ENCODE data around the gene SH3PXD2A. TPM values are rescaled to one million over a fixed set of nuclear protein-coding genes. Genes with fewer than 3 reads are reported as not detected.

The SH3PXD2A gene
- total RNA-seq, 1 donor from 2014 or later: 36.8 TPM

DNA sequence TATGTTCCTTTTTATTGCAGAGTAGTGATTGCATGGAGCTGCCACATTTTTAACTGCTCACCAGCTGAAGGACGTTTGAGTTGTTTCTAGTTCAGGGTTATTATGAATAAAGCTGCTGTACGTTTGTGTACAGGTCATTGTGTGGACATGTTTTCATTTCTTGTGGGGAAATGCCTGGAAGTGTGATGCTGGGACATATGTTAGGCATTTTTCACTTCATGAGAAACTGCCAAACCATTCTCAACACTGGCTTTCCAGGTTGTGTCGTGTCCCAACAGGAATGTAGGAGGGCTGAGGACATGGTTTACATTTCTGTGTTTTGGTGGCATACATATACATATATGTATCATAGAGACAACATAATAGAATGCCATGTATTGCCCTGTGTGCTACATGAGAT is 288.8 kb downstream of the SH3PXD2A start:
- Mint-ChIP-seq H3K27me3 (ENCODE audit: low read depth) (peaks cover 15% of the 10 kb centered on the region), H3K36me3 (no peaks in the 10 kb centered on the region), H3K9me3 (peaks cover 4% of the 10 kb centered on the region), H3K4me1 (peaks cover 8% of the 10 kb centered on the region), H3K4me3 (no peak overlapping the region), H3K27ac (no peak overlapping the region)
- TF ChIP-seq, protein P1, sequence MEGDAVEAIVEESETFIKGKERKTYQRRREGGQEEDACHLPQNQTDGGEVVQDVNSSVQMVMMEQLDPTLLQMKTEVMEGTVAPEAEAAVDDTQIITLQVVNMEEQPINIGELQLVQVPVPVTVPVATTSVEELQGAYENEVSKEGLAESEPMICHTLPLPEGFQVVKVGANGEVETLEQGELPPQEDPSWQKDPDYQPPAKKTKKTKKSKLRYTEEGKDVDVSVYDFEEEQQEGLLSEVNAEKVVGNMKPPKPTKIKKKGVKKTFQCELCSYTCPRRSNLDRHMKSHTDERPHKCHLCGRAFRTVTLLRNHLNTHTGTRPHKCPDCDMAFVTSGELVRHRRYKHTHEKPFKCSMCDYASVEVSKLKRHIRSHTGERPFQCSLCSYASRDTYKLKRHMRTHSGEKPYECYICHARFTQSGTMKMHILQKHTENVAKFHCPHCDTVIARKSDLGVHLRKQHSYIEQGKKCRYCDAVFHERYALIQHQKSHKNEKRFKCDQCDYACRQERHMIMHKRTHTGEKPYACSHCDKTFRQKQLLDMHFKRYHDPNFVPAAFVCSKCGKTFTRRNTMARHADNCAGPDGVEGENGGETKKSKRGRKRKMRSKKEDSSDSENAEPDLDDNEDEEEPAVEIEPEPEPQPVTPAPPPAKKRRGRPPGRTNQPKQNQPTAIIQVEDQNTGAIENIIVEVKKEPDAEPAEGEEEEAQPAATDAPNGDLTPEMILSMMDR (IDR thresholded peaks at IDR 0.05; ENCODE audit: unreplicated experiment): no peak
- no peak for DNase-seq (ENCODE audit: low spot score in 2 of 2, unreplicated experiment in 2 of 2)

DNA sequence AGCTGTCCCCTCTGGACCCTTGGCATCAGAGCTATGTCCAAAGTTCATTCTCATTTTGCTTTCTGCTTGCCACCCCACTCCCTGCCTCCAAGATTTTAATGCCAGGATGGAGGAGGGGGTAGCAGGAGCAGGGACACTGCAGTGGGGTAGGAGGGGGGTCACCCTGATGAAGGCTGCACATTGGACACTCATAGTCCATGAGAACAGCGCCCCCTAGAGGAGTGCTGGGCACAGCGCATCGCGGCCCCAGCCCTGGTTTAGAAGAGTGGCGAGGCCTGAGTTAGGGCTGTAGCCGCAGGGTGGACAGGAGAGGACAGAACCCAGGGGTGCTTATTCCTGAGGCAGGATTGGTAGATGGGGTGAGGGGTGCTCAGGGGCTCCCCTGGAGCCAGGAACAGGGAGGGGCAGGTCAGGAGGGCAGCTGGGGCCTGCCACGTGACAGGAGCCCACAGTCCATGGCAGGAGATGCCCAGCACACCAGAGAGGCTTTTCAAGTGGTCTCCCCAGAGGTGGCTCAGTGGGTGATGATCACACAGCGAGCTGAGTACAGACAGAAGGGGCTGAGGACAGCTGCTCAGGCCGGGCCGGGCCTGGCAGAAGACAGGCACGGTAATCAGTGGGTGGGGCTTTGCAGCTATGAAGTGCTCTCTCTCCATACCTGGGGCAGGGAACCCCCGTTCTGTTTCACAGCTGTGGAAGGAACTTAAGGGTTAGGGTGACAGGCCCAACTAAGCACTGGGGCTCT is 290.4 kb downstream of the SH3PXD2A start:
- H3K36me3 Mint-ChIP-seq: no peaks in the 10 kb centered on the region
- H3K4me3 Mint-ChIP-seq: no peak overlapping the region
- H3K4me1 Mint-ChIP-seq: peaks cover 4% of the 10 kb centered on the region
- H3K27me3 Mint-ChIP-seq (ENCODE audit: low read depth): peaks cover 26% of the 10 kb centered on the region
- H3K9me3 Mint-ChIP-seq: peaks cover 4% of the 10 kb centered on the region
- no peak overlapping the region for H3K27ac Mint-ChIP-seq
- no peak for DNase-seq (ENCODE audit: low spot score in 2 of 2, unreplicated experiment in 2 of 2)
- TF ChIP-seq, protein P1 (IDR thresholded peaks at IDR 0.05; ENCODE audit: unreplicated experiment): peak; percentile 65

DNA sequence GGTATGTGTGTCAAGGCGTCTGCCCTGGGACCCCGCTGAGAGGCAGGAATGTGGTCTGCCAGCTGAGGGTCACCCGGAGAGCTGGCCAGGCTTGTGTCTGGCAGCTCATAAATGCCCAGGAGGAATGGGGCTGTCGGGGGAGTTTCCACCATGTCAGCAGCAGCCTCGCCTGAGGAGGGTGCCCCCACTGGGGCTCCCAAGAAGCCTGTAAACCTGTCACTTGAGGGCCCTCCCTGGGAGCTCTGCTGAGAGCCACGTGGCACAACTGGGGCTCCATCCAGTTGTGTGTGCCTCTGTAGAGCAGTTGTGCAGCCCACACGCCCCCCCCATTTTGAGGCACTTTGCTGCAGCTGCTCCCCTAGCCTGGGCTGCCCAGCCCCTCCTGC is 291.3 kb downstream of the SH3PXD2A start:
- Mint-ChIP-seq H3K36me3 (no peaks in the 10 kb centered on the region), H3K4me3 (no peak overlapping the region), H3K27me3 (ENCODE audit: low read depth) (peaks cover 34% of the 10 kb centered on the region), H3K4me1 (no peaks in the 10 kb centered on the region), H3K9me3 (peaks cover 4% of the 10 kb centered on the region), H3K27ac (no peak overlapping the region)
- TF ChIP-seq, protein P1 (IDR thresholded peaks at IDR 0.05; ENCODE audit: unreplicated experiment): no peak
- no peak for DNase-seq (ENCODE audit: low spot score in 2 of 2, unreplicated experiment in 2 of 2)

DNA sequence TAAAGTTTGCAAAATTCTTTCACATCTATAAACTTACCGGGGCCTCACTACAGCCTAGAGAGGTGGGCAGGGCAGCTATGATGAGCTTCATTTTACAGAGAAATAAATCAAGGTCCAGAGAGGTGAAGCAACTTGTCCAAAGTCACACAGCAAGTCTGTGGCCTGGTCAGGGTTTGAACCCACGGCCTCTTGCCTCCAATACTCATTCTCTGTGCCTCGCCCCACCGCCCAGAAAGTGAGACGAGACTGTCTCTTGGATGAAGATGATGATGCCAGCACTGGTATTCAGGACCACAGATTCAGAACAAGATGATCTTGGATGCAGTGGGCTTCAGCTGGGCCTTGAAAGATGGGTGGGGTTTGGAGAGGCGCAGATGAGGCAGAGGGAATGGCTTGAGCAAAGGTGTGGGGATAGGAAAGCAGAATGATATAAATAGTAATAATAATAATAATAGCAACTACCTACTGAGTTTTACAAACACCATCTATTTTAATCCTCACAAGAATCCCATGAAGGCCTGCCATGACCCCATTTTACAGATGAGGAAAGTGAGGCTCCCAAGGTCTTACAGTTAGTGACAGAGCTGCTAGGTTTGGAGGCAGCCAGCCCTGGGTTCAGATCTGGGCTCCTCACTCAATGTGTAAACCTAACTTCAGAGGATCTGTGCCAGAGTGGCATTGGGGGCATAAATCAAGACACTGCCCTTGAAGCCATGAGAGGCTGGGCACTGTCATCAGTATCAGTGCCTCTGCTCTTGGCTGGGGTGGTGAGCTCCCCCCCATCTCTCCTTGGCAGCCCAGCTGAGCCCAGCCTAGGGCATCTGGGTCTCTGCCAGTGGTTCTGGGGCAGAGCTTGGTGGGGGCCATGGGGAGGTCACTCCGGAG is 291.9 kb downstream of the SH3PXD2A start:
- H3K36me3 Mint-ChIP-seq: no peaks in the 10 kb centered on the region
- H3K9me3 Mint-ChIP-seq: peaks cover 4% of the 10 kb centered on the region
- H3K27ac Mint-ChIP-seq: no peak overlapping the region
- TF ChIP-seq, protein P1 (IDR thresholded peaks at IDR 0.05; ENCODE audit: unreplicated experiment): no peak
- DNase-seq (ENCODE audit: low spot score in 2 of 2, unreplicated experiment in 2 of 2): no peak
- no peaks in the 10 kb centered on the region for H3K4me1 Mint-ChIP-seq
- H3K27me3 Mint-ChIP-seq (ENCODE audit: low read depth): peaks cover 40% of the 10 kb centered on the region
- no peak overlapping the region for H3K4me3 Mint-ChIP-seq

DNA sequence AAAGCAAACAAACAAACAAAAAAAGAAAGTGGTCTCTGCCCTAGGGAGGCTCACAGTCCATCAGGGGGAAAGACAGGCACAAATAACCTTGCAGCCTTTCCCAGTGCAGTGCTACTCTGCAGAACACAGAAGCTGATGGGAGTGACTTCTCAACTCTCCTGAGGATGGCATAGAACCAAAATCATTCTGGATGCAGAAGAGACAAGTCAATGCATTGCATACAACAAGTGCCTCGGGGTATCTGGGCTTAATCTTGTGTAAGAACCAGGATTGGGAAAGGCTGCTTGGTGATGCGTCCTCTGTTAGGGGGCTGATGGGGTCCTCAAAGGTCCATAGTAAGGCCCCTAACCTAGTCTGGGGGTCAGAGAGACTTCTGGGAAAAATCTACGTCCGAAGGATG is 293.0 kb downstream of the SH3PXD2A start:
- Mint-ChIP-seq H3K36me3 (no peaks in the 10 kb centered on the region), H3K4me1 (no peaks in the 10 kb centered on the region), H3K27me3 (ENCODE audit: low read depth) (peaks cover 51% of the 10 kb centered on the region), H3K9me3 (peaks cover 4% of the 10 kb centered on the region), H3K4me3 (no peak overlapping the region), H3K27ac (no peak overlapping the region)
- DNase-seq (ENCODE audit: low spot score in 2 of 2, unreplicated experiment in 2 of 2): no peak
- TF ChIP-seq, protein P1 (IDR thresholded peaks at IDR 0.05; ENCODE audit: unreplicated experiment): no peak

All from mesothelial cell of epicardium (in vitro differentiated cells).